ENCODE data around the gene MESP1.

MESP1 gene

GRCh38 chr15:89770041-89770440 is 19.0 kb upstream of the MESP1 start:
- H2BK120ac ChIP-seq (ENCODE audit: low read depth, low read length): no peak overlapping the region
- H3K23ac ChIP-seq (ENCODE audit: low read depth, low read length, poor library complexity): no peak overlapping the region
- DNase-seq (ENCODE audit: low spot score): no peak
- H3K27ac ChIP-seq (replicated peaks; ENCODE audit: low read length): no peak overlapping the region
- H2BK15ac ChIP-seq (ENCODE audit: low read length): no peak overlapping the region
- no peaks in the 10 kb centered on the region for H3K4me1 ChIP-seq (ENCODE audit: control insufficient read depth in 2 of 2, insufficient read depth in 1 of 2, low read depth in 1 of 2, low read length in 2 of 2)
- H3K36me3 ChIP-seq (replicated peaks in 1 of 2; ENCODE audit: control insufficient read depth in 2 of 2, insufficient read depth in 2 of 2, low read length in 2 of 2): no peaks in the 10 kb centered on the region
- no peak overlapping the region for H3K9ac ChIP-seq (ENCODE audit: low read depth, low read length, poor library complexity)
- no peak overlapping the region for H4K91ac ChIP-seq (ENCODE audit: low read depth, low read length, poor library complexity)
- no peak overlapping the region for H3K4me2 ChIP-seq (ENCODE audit: insufficient read depth, low read length, poor library complexity, severe bottlenecking)
- no CpG with 5 or more reads among the region's 3 CpGs for WGBS, 2 donors (ENCODE audit: extremely low coverage in 2 of 2, insufficient read length in 2 of 2, insufficient replicate concordance in 1 of 2)
- no peak overlapping the region for H2AK5ac ChIP-seq (ENCODE audit: low read depth, low read length)
- H3K27me3 ChIP-seq (ENCODE audit: control insufficient read depth in 3 of 3, insufficient read depth in 3 of 3, low read depth in 1 of 3, low read length in 3 of 3): no peaks in the 10 kb centered on the region
- H3K14ac ChIP-seq (ENCODE audit: low read length): no peak overlapping the region
- H2BK5ac ChIP-seq (ENCODE audit: low read length): no peak overlapping the region
- no peak overlapping the region for H4K8ac ChIP-seq (ENCODE audit: low read depth, low read length)
- no peak overlapping the region for H3K18ac ChIP-seq (ENCODE audit: low read length)
- H3K79me1 ChIP-seq (ENCODE audit: low read depth, low read length): no peaks in the 10 kb centered on the region
- H3K4me3 ChIP-seq (ENCODE audit: low read length in 2 of 2): no peak overlapping the region
- H3K9me3 ChIP-seq (replicated peaks in 1 of 2; ENCODE audit: control insufficient read depth in 2 of 2, insufficient read depth in 1 of 2, low read depth in 1 of 2, low read length in 2 of 2): peaks cover 0 to 1% of the 10 kb centered on the region in 2 donors
- H2BK12ac ChIP-seq (ENCODE audit: low read length): no peak overlapping the region
- no peak overlapping the region for H3K4ac ChIP-seq (ENCODE audit: low read length)
- no peak overlapping the region for H2AFZ ChIP-seq (ENCODE audit: low read length)

GRCh38 chr15:89769366-89769765 is 18.3 kb upstream of the MESP1 start:
- no peak overlapping the region for H3K4me2 ChIP-seq (ENCODE audit: insufficient read depth, low read length, poor library complexity, severe bottlenecking)
- no peak overlapping the region for H2BK15ac ChIP-seq (ENCODE audit: low read length)
- H2AFZ ChIP-seq (ENCODE audit: low read length): no peak overlapping the region
- H2BK12ac ChIP-seq (ENCODE audit: low read length): no peak overlapping the region
- H3K27me3 ChIP-seq (ENCODE audit: control insufficient read depth in 3 of 3, insufficient read depth in 3 of 3, low read depth in 1 of 3, low read length in 3 of 3): no peaks in the 10 kb centered on the region
- H2AK5ac ChIP-seq (ENCODE audit: low read depth, low read length): no peak overlapping the region
- H3K18ac ChIP-seq (ENCODE audit: low read length): no peak overlapping the region
- no CpG with 5 or more reads among the region's 3 CpGs for WGBS, 2 donors (ENCODE audit: extremely low coverage in 2 of 2, insufficient read length in 2 of 2, insufficient replicate concordance in 1 of 2)
- DNase-seq (ENCODE audit: low spot score): no peak
- no peak overlapping the region for H3K14ac ChIP-seq (ENCODE audit: low read length)
- H3K79me1 ChIP-seq (ENCODE audit: low read depth, low read length): no peaks in the 10 kb centered on the region
- H4K91ac ChIP-seq (ENCODE audit: low read depth, low read length, poor library complexity): no peak overlapping the region
- no peak overlapping the region for H3K4me3 ChIP-seq (ENCODE audit: low read length in 2 of 2)
- no peaks in the 10 kb centered on the region for H3K36me3 ChIP-seq (replicated peaks in 1 of 2; ENCODE audit: control insufficient read depth in 2 of 2, insufficient read depth in 2 of 2, low read length in 2 of 2)
- H2BK120ac ChIP-seq (ENCODE audit: low read depth, low read length): no peak overlapping the region
- no peak overlapping the region for H3K23ac ChIP-seq (ENCODE audit: low read depth, low read length, poor library complexity)
- H3K4ac ChIP-seq (ENCODE audit: low read length): no peak overlapping the region
- H4K8ac ChIP-seq (ENCODE audit: low read depth, low read length): no peak overlapping the region
- H3K4me1 ChIP-seq (ENCODE audit: control insufficient read depth in 2 of 2, insufficient read depth in 1 of 2, low read depth in 1 of 2, low read length in 2 of 2): no peaks in the 10 kb centered on the region
- peaks cover 0 to 1% of the 10 kb centered on the region in 2 donors for H3K9me3 ChIP-seq (replicated peaks in 1 of 2; ENCODE audit: control insufficient read depth in 2 of 2, insufficient read depth in 1 of 2, low read depth in 1 of 2, low read length in 2 of 2)
- no peak overlapping the region for H3K9ac ChIP-seq (ENCODE audit: low read depth, low read length, poor library complexity)
- H2BK5ac ChIP-seq (ENCODE audit: low read length): no peak overlapping the region
- H3K27ac ChIP-seq (replicated peaks; ENCODE audit: low read length): no peak overlapping the region

- no peaks in the 10 kb centered on the region for H3K27me3 ChIP-seq (ENCODE audit: control insufficient read depth in 3 of 3, insufficient read depth in 3 of 3, low read depth in 1 of 3, low read length in 3 of 3)
- H2BK120ac ChIP-seq (ENCODE audit: low read depth, low read length): no peak overlapping the region
- H2BK12ac ChIP-seq (ENCODE audit: low read length): no peak overlapping the region
- H3K14ac ChIP-seq (ENCODE audit: low read length): no peak overlapping the region
- H3K9ac ChIP-seq (ENCODE audit: low read depth, low read length, poor library complexity): no peak overlapping the region
- no peak overlapping the region for H2BK15ac ChIP-seq (ENCODE audit: low read length)
- no peak overlapping the region for H3K23ac ChIP-seq (ENCODE audit: low read depth, low read length, poor library complexity)
- no peak overlapping the region for H3K4ac ChIP-seq (ENCODE audit: low read length)
- H3K4me1 ChIP-seq (ENCODE audit: control insufficient read depth in 2 of 2, insufficient read depth in 1 of 2, low read depth in 1 of 2, low read length in 2 of 2): no peaks in the 10 kb centered on the region
- peak overlapping the region; percentile 11 for H2BK5ac ChIP-seq (ENCODE audit: low read length)
- H4K91ac ChIP-seq (ENCODE audit: low read depth, low read length, poor library complexity): no peak overlapping the region
- H3K18ac ChIP-seq (ENCODE audit: low read length): peak overlapping the region; percentile 68
- peak overlapping the region in 1 of 2 donors; percentile 39 for H3K4me3 ChIP-seq (ENCODE audit: low read length in 2 of 2)
- H3K79me1 ChIP-seq (ENCODE audit: low read depth, low read length): no peaks in the 10 kb centered on the region
- no peak overlapping the region for H2AFZ ChIP-seq (ENCODE audit: low read length)
- no CpG with 5 or more reads among the region's 7 CpGs for WGBS, 2 donors (ENCODE audit: extremely low coverage in 2 of 2, insufficient read length in 2 of 2, insufficient replicate concordance in 1 of 2)
- no peaks in the 10 kb centered on the region for H3K36me3 ChIP-seq (replicated peaks in 1 of 2; ENCODE audit: control insufficient read depth in 2 of 2, insufficient read depth in 2 of 2, low read length in 2 of 2)
- H3K4me2 ChIP-seq (ENCODE audit: insufficient read depth, low read length, poor library complexity, severe bottlenecking): no peak overlapping the region
- no peak overlapping the region for H2AK5ac ChIP-seq (ENCODE audit: low read depth, low read length)
- H3K27ac ChIP-seq (replicated peaks; ENCODE audit: low read length): no peak overlapping the region
- no peak overlapping the region for H4K8ac ChIP-seq (ENCODE audit: low read depth, low read length)
- peaks cover 0 to 1% of the 10 kb centered on the region in 2 donors for H3K9me3 ChIP-seq (replicated peaks in 1 of 2; ENCODE audit: control insufficient read depth in 2 of 2, insufficient read depth in 1 of 2, low read depth in 1 of 2, low read length in 2 of 2)
- DNase-seq (ENCODE audit: low spot score): no peak
Measured at GRCh38 chr15:89768071-89768500, 17.0 kb upstream of the MESP1 start.

GRCh38 chr15:89767411-89767915 is 16.4 kb upstream of the MESP1 start:
- H3K27ac ChIP-seq (replicated peaks; ENCODE audit: low read length): no peak overlapping the region
- peak overlapping the region; percentile 11 for H2BK5ac ChIP-seq (ENCODE audit: low read length)
- peak overlapping the region; percentile 37 for H2AK5ac ChIP-seq (ENCODE audit: low read depth, low read length)
- H3K4ac ChIP-seq (ENCODE audit: low read length): no peak overlapping the region
- H3K4me3 ChIP-seq (ENCODE audit: low read length in 2 of 2): peak overlapping the region in 1 of 2 donors; percentile 39
- H2BK120ac ChIP-seq (ENCODE audit: low read depth, low read length): no peak overlapping the region
- no peaks in the 10 kb centered on the region for H3K36me3 ChIP-seq (replicated peaks in 1 of 2; ENCODE audit: control insufficient read depth in 2 of 2, insufficient read depth in 2 of 2, low read length in 2 of 2)
- no peak overlapping the region for H3K9ac ChIP-seq (ENCODE audit: low read depth, low read length, poor library complexity)
- no peak for DNase-seq (ENCODE audit: low spot score)
- no peak overlapping the region for H2BK12ac ChIP-seq (ENCODE audit: low read length)
- no peak overlapping the region for H2BK15ac ChIP-seq (ENCODE audit: low read length)
- peaks cover 0 to 1% of the 10 kb centered on the region in 2 donors for H3K9me3 ChIP-seq (replicated peaks in 1 of 2; ENCODE audit: control insufficient read depth in 2 of 2, insufficient read depth in 1 of 2, low read depth in 1 of 2, low read length in 2 of 2)
- no peak overlapping the region for H2AFZ ChIP-seq (ENCODE audit: low read length)
- no peaks in the 10 kb centered on the region for H3K4me1 ChIP-seq (ENCODE audit: control insufficient read depth in 2 of 2, insufficient read depth in 1 of 2, low read depth in 1 of 2, low read length in 2 of 2)
- H3K27me3 ChIP-seq (ENCODE audit: control insufficient read depth in 3 of 3, insufficient read depth in 3 of 3, low read depth in 1 of 3, low read length in 3 of 3): no peaks in the 10 kb centered on the region
- H4K8ac ChIP-seq (ENCODE audit: low read depth, low read length): no peak overlapping the region
- H3K4me2 ChIP-seq (ENCODE audit: insufficient read depth, low read length, poor library complexity, severe bottlenecking): no peak overlapping the region
- no peak overlapping the region for H4K91ac ChIP-seq (ENCODE audit: low read depth, low read length, poor library complexity)
- H3K14ac ChIP-seq (ENCODE audit: low read length): peak overlapping the region; percentile 9
- no peak overlapping the region for H3K23ac ChIP-seq (ENCODE audit: low read depth, low read length, poor library complexity)
- WGBS, 2 donors (ENCODE audit: extremely low coverage in 2 of 2, insufficient read length in 2 of 2, insufficient replicate concordance in 1 of 2): no CpG with 5 or more reads among the region's 8 CpGs
- peak overlapping the region; percentile 68 for H3K18ac ChIP-seq (ENCODE audit: low read length)
- no peaks in the 10 kb centered on the region for H3K79me1 ChIP-seq (ENCODE audit: low read depth, low read length)
